ENCODE measurements around the gene IQSEC1. TPM values are rescaled to one million over a fixed set of nuclear protein-coding genes. Genes with fewer than 3 reads are reported as not detected.

The IQSEC1 gene
- total and polyA plus RNA-seq, 2 donors (not counting 3 experiments of a cell fraction or from before 2014, with no cell fraction given): 5.2 to 18.0 TPM

DNA sequence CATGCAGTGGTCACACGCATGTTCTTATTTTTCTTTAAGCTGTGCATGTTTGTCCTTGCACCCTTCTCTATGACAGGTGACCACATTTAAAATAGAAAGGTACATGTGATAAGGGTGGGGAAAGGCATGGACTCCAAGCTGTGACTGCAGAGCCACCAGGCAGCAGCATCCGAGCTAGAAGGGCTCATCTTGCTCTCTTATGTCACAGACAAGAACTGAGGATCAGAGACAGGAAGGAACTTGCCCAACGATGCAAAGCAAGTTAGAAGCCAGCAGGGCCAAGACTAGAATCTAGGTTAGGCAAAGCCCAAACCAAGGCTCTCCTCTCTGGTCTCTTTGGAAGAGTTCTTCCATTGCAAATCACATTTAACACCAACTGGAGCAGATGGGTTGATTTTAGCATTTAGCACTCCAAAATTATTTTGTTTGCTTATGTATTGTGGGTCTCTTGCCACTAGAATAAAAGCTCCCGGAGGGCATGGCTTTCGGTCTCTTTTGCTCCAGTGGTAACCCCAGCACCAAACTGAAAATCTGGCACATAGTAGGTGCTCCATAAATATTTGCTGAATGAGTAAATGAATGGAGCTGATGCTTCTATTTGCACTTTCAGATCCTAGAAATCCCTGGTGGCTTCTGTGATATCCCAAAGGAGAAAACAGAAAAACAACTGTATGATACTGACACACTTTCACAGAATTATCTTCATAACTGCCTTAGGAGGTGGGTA lies 84.3 kb downstream of the IQSEC1 start:
- dilution Hi-C loops (cut with MboI; ENCODE audit: extremely low pct_ligation_motif_present, low sequenced_read_pairs) (no loop called here), intact Hi-C loops (cut with micrococcal nuclease) (loop anchor here (10.0 kb wide), 1 partner anchor 784 kb away; no protein-coding TSS in a partner anchor)
- ChIA-PET CTCF (interaction anchor here (0.9 to 1.6 kb wide), 8 partner anchors 13 to 121 kb away, joined by 3 to 6 read pairs (median 4); no protein-coding TSS in a partner anchor), POLR2A (no interaction called here)
- no peak for FAIRE-seq
- no TSS peak for BruUV-seq (replicated peaks)
- no peaks in the 10 kb centered on the region for H3K9me1 ChIP-seq (replicated peaks; ENCODE audit: control insufficient read depth, extremely low read depth, insufficient read depth, low read length)
- DNase-seq (ENCODE audit: low read depth, low spot score): no peak
- H2AFZ ChIP-seq (ENCODE audit: low read depth, low read length): no peak overlapping the region
- no peaks in the 10 kb centered on the region for H3K79me2 ChIP-seq (ENCODE audit: control insufficient read depth, insufficient read depth, low read length)
- H3K4me1 ChIP-seq (ENCODE audit: control insufficient read depth, extremely low read depth, insufficient read depth, low read length): no peaks in the 10 kb centered on the region
- H4K20me1 ChIP-seq (replicated peaks; ENCODE audit: control insufficient read depth, extremely low read depth, insufficient read depth, low read length): no peaks in the 10 kb centered on the region
- TF ChIP-seq GATA2 (IDR thresholded peaks at IDR 0.05; ENCODE audit: insufficient read depth, insufficient read length, low read depth, low read length) (no peak), FOS (IDR thresholded peaks at IDR 0.05; ENCODE audit: borderline replicate concordance, insufficient read depth, low read length) (no peak), MYC (IDR thresholded peaks at IDR 0.05; ENCODE audit: low read depth, low read length) (no peak), POLR2AphosphoS5 (IDR thresholded peaks at IDR 0.05; ENCODE audit: insufficient read depth, low read depth, low read length) (no peak), POLR2A (IDR thresholded peaks at IDR 0.05; ENCODE audit: low read depth, low read length) (no peak), EZH2 (IDR thresholded peaks at IDR 0.05; ENCODE audit: borderline replicate concordance, low read depth, low read length, severe bottlenecking) (no peak), JUN (IDR thresholded peaks at IDR 0.05; ENCODE audit: borderline replicate concordance, insufficient read depth, insufficient read length, low read depth) (no peak)
- TF ChIP-seq, protein P1, sequence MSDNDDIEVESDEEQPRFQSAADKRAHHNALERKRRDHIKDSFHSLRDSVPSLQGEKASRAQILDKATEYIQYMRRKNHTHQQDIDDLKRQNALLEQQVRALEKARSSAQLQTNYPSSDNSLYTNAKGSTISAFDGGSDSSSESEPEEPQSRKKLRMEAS (IDR thresholded peaks at IDR 0.05; ENCODE audit: insufficient read depth, insufficient read length): no peak
- TF ChIP-seq, protein P2, sequence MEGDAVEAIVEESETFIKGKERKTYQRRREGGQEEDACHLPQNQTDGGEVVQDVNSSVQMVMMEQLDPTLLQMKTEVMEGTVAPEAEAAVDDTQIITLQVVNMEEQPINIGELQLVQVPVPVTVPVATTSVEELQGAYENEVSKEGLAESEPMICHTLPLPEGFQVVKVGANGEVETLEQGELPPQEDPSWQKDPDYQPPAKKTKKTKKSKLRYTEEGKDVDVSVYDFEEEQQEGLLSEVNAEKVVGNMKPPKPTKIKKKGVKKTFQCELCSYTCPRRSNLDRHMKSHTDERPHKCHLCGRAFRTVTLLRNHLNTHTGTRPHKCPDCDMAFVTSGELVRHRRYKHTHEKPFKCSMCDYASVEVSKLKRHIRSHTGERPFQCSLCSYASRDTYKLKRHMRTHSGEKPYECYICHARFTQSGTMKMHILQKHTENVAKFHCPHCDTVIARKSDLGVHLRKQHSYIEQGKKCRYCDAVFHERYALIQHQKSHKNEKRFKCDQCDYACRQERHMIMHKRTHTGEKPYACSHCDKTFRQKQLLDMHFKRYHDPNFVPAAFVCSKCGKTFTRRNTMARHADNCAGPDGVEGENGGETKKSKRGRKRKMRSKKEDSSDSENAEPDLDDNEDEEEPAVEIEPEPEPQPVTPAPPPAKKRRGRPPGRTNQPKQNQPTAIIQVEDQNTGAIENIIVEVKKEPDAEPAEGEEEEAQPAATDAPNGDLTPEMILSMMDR (IDR thresholded peaks at IDR 0.05; ENCODE audit: extremely low read depth in 1 of 2, insufficient read depth in 1 of 2, low read depth in 1 of 2, low read length in 2 of 2): no peak
- H3K36me3 ChIP-seq (ENCODE audit: control insufficient read depth in 2 of 2, extremely low read depth in 1 of 2, insufficient read depth in 2 of 2, low read length in 2 of 2): no peaks in the 10 kb centered on the region
- no peak overlapping the region for H3K4me2 ChIP-seq (ENCODE audit: insufficient read depth, low read length)
- no peak overlapping the region for H3K9ac ChIP-seq (replicated peaks; ENCODE audit: extremely low read depth, insufficient read depth, low read length)
- no peak overlapping the region for H3K4me3 ChIP-seq (replicated peaks in 1 of 3; ENCODE audit: insufficient read depth in 1 of 3, low read depth in 1 of 3, low read length in 3 of 3)
- H3K27ac ChIP-seq (ENCODE audit: insufficient read depth, low read depth, low read length): no peak overlapping the region
- H3K9me3 ChIP-seq (replicated peaks; ENCODE audit: control insufficient read depth, insufficient read depth, low read length): no peaks in the 10 kb centered on the region
- H3K27me3 ChIP-seq (ENCODE audit: control insufficient read depth in 2 of 2, insufficient read depth in 2 of 2, low read length in 2 of 2): peaks cover 15 to 19% of the 10 kb centered on the region in 2 experiments
